ENCODE measurements around the gene BEGAIN.

BEGAIN gene

GRCh38 chr14:100628225-100628624, 41.0 kb upstream of the BEGAIN start:
- TF ChIP-seq, protein P1, sequence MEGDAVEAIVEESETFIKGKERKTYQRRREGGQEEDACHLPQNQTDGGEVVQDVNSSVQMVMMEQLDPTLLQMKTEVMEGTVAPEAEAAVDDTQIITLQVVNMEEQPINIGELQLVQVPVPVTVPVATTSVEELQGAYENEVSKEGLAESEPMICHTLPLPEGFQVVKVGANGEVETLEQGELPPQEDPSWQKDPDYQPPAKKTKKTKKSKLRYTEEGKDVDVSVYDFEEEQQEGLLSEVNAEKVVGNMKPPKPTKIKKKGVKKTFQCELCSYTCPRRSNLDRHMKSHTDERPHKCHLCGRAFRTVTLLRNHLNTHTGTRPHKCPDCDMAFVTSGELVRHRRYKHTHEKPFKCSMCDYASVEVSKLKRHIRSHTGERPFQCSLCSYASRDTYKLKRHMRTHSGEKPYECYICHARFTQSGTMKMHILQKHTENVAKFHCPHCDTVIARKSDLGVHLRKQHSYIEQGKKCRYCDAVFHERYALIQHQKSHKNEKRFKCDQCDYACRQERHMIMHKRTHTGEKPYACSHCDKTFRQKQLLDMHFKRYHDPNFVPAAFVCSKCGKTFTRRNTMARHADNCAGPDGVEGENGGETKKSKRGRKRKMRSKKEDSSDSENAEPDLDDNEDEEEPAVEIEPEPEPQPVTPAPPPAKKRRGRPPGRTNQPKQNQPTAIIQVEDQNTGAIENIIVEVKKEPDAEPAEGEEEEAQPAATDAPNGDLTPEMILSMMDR (IDR thresholded peaks at IDR 0.05; ENCODE audit: low read length): no peak
- TF ChIP-seq EZH2 (IDR thresholded peaks at IDR 0.05; ENCODE audit: borderline replicate concordance, low read length): no peak

GRCh38 chr14:100626614-100627013, 39.4 kb upstream of the BEGAIN start:
- Histone ChIP-seq H3K27me3 (ENCODE audit: insufficient read depth, low read length) (no peaks in the 10 kb centered on the region), H2AFZ (ENCODE audit: low read length) (no peak overlapping the region), H4K20me1 (ENCODE audit: insufficient read depth, low read length) (no peaks in the 10 kb centered on the region), H3K36me3 (ENCODE audit: insufficient read depth, low read length) (no peaks in the 10 kb centered on the region), H3K27ac (ENCODE audit: low read depth, low read length, poor library complexity, severe bottlenecking) (no peak overlapping the region), H3K79me2 (ENCODE audit: insufficient read depth, low read length) (no peaks in the 10 kb centered on the region), H3K9ac (ENCODE audit: low read length) (no peak overlapping the region), H3F3A (ENCODE audit: insufficient read depth, low read length) (no peaks in the 10 kb centered on the region), H3K4me2 (ENCODE audit: low read length) (no peak overlapping the region), H3K4me1 (ENCODE audit: insufficient read depth, low read length, severe bottlenecking) (no peaks in the 10 kb centered on the region), H3K4me3 (ENCODE audit: low read depth, low read length, poor library complexity, severe bottlenecking) (no peak overlapping the region), H3K9me3 (ENCODE audit: low read length) (no peaks in the 10 kb centered on the region), H3K9me2 (ENCODE audit: low read depth, low read length) (no peaks in the 10 kb centered on the region)
- TF ChIP-seq, protein P1 (IDR thresholded peaks at IDR 0.05; ENCODE audit: low read length): no peak
- no peak for TF ChIP-seq EZH2 (IDR thresholded peaks at IDR 0.05; ENCODE audit: borderline replicate concordance, low read length)

More at GRCh38 chr14:100628225-100628624, 41.0 kb upstream of the BEGAIN start:
- Histone ChIP-seq H3F3A (ENCODE audit: insufficient read depth, low read length) (no peaks in the 10 kb centered on the region), H3K4me3 (ENCODE audit: low read depth, low read length, poor library complexity, severe bottlenecking) (no peak overlapping the region), H3K27me3 (ENCODE audit: insufficient read depth, low read length) (no peaks in the 10 kb centered on the region), H3K4me1 (ENCODE audit: insufficient read depth, low read length, severe bottlenecking) (no peaks in the 10 kb centered on the region), H3K27ac (ENCODE audit: low read depth, low read length, poor library complexity, severe bottlenecking) (no peak overlapping the region), H3K36me3 (ENCODE audit: insufficient read depth, low read length) (no peaks in the 10 kb centered on the region), H3K9me2 (ENCODE audit: low read depth, low read length) (no peaks in the 10 kb centered on the region), H3K79me2 (ENCODE audit: insufficient read depth, low read length) (no peaks in the 10 kb centered on the region), H3K9me3 (ENCODE audit: low read length) (no peaks in the 10 kb centered on the region), H3K9ac (ENCODE audit: low read length) (no peak overlapping the region), H3K4me2 (ENCODE audit: low read length) (no peak overlapping the region), H2AFZ (ENCODE audit: low read length) (no peak overlapping the region), H4K20me1 (ENCODE audit: insufficient read depth, low read length) (no peaks in the 10 kb centered on the region)

DNA sequence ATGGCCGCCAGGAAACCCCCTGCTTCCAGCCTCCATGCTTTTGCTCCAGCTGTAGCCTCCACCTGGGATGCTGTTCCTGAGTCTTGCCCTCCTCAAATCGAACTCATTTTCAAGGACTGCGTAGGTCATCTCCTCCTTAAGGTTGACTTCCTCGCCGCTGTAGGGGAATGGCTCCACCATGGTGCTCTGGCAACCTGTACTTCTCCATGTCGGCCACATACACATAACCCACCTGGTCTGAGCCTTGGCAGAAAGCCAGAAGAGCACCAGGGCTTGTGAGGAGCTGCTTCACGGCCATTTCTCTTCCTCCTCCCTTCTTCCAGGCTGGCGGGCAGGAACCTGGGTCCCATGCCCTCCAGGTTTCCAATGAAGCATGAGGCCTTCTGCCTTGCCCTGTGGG, 36.7 kb upstream of the BEGAIN start:
- H3F3A ChIP-seq (ENCODE audit: insufficient read depth, low read length): no peaks in the 10 kb centered on the region
- H4K20me1 ChIP-seq (ENCODE audit: insufficient read depth, low read length): no peaks in the 10 kb centered on the region
- H3K9ac ChIP-seq (ENCODE audit: low read length): no peak overlapping the region
- no peak overlapping the region for H3K4me2 ChIP-seq (ENCODE audit: low read length)
- H3K4me3 ChIP-seq (ENCODE audit: low read depth, low read length, poor library complexity, severe bottlenecking): no peak overlapping the region
- no peak overlapping the region for H3K27ac ChIP-seq (ENCODE audit: low read depth, low read length, poor library complexity, severe bottlenecking)
- no peaks in the 10 kb centered on the region for H3K9me2 ChIP-seq (ENCODE audit: low read depth, low read length)
- H2AFZ ChIP-seq (ENCODE audit: low read length): no peak overlapping the region
- H3K79me2 ChIP-seq (ENCODE audit: insufficient read depth, low read length): no peaks in the 10 kb centered on the region
- TF ChIP-seq, protein P1 (IDR thresholded peaks at IDR 0.05; ENCODE audit: low read length): no peak
- TF ChIP-seq EZH2 (IDR thresholded peaks at IDR 0.05; ENCODE audit: borderline replicate concordance, low read length): no peak
- H3K9me3 ChIP-seq (ENCODE audit: low read length): no peaks in the 10 kb centered on the region
- H3K27me3 ChIP-seq (ENCODE audit: insufficient read depth, low read length): 0 out of 2 replicates have a peak, but pooled peaks cover 6% of the 10 kb centered on the region
- no peaks in the 10 kb centered on the region for H3K36me3 ChIP-seq (ENCODE audit: insufficient read depth, low read length)
- H3K4me1 ChIP-seq (ENCODE audit: insufficient read depth, low read length, severe bottlenecking): no peaks in the 10 kb centered on the region

Measured in OCI-LY1 (cell line).